Measurements from ENCODE around the gene COL1A1.
A peak's percentile ranks its signal among the peaks of the same experiment; 100 is the strongest.

The COL1A1 gene

DNA sequence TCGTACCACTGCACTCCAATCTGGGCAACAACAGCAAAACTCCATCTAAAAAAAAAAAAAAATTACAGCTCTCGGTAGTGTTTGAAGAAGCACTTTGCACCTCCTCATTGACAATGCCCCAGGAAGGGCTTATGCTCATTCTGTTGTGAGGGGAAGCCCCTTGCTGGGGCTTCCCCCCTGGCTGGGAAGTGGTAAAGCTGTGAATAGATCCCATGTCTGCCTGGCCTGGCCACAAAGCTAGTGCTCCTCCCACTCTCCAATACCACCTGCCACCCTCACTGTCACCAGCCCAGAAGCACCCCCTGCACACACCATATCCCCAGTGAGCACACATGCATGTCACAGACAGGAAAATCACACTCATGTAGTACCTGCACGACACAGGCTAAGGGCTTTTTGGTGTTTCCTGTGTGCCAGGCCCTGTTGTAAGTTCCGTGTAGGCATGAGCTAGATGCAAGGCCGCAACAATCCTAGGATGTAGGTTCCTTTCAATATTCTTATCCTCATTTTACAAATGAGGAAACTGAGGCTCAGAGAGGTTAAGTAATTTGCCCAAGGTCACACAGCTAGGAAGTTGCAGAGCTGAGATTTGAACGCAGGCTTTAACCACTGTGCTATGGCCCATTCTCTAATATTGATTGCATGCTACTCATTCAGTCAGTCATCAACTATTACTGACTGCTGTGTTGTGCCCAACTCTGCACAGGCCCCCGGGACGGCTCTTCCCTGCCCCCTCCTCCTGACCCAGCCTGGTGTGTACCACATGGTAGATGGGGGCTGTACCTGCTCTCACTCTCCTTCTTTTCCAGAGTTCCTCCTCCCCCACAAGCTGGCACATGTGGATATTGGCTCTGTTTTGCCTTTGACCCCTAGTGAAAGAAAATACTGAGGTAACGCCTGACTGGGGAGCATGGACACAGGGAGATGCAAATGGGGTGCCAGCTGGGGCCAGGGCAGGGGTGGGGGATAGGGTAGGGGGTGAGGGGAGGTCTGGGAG, 11.9 kb upstream of the COL1A1 start:
- DNase-seq (ENCODE audit: low read depth in 2 of 2), result no peak

DNA sequence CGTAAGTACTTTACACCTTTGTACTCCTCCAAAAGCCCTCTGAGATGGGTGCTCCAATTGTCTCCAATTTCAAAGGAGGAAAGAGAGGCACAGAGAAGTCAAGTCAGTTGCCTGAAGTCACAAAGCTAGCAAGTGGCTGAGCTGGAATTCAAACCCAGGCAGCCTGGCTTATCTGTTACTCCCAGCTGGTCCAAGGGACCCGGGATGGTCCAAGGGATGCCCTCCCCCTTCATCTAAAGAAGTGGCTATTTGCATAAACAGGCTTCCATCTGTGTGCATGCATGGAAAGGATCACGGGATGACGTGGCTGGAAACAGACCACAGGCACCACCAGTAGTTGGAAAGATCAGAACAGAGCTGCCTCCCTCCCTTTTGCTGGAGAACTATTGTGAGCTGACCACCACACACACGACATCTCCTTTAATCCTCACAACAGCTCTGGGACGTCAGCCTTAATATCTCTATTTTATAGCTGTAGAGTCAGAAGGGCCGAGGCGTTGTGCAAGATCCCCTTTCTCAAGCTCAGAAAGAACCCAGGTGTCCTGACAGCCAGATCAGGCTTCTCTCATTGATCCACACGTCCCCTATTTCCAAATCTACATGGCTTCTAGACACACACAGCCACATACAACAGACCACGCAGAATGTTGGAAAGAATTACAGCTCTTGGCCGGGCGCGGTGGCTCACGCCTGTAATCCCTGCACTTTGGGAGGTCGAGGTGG, 10.9 kb upstream of the COL1A1 start:
- DNase-seq (ENCODE audit: low read depth in 2 of 2), result no peak

DNA sequence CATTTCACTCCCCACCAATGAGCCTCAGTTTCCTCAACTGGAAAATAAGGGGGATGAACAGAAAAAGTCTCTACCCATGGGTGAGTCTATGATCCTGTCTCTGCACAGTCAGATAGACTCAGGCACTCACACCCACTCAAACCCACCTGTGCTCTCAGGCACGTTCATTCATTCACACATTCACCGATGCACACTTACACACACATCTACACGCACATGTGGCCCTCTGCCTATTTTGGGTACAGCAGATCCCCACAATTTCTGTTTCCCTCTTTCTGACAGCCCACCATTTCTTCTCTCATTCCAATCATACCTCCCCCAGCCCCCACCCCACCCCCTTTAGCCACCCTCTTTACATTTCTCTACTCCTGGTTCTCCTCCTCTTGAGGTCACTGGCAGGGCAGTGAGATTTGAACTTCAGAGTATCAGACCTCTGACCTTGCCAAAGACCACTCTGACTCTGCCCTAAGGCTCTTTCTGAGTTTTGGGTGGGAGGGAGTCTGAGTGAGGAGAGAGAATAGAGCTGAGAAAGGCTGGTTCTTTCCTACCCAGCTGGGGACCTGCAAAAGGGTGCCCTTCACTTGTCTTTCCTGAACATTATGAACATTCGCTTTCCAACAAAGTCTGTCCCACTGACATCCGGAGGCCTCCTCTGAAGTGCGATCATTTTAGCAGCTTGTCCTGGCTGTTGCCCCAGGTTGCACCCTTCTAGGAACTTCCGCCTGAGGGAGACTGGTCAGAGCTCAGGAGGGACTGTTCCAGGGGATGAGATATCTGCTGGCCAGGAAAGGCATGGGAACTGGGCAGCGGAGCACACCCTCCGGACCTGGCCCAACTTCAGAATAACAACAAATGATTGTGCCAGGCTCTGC, 10.1 kb upstream of the COL1A1 start:
- DNase-seq (ENCODE audit: low read depth in 2 of 2), result no peak

DNA sequence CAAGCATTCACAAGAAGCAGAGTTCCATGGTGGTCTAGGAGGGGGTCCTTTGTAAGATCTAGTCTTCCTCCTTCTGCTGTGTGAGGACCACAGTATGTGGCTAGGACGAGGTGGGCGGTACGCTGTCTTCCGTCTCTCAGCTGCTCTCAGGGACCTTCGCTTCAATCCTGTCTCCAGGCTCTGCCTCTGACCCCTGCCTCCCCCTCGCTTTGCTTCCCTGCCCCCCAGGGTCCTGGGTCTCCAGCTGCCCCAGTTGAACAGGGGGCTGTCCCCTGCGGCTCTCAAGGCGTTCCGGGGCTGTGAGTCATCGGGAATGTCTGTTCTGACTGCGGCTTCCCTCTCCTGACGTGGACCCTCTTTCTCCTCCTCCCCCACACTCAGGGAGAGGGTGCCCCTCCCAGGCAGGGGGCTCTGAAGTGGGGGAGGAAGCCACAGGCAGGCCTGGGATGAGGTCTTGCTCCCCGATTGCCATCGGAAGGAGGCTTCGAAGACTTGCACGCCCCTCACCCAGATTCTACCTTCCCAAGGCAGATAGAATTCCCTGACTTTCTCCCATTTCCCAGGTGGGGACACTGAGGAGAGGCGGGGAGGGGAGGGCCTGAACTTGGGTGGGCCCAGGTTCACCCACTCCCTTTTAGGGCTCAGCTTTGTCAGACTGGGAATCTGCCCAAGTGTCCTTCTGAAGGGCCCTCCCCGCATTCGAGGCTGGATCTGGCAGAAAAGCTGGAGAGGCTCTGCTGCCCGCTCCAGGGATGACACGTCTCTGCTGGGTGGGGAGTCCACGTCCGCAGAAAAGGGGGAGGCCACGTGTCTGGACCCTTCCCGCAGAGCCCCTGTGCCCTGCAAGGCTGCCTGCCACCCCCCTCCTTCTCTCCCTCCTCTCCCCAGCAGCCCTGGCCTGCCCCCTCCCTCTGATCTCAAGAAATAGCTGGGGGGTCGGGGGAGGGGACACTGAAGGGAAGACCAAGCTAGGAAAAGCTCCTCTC, 9.1 kb upstream of the COL1A1 start:
- DNase-seq (ENCODE audit: low read depth in 2 of 2), result no peak

DNA sequence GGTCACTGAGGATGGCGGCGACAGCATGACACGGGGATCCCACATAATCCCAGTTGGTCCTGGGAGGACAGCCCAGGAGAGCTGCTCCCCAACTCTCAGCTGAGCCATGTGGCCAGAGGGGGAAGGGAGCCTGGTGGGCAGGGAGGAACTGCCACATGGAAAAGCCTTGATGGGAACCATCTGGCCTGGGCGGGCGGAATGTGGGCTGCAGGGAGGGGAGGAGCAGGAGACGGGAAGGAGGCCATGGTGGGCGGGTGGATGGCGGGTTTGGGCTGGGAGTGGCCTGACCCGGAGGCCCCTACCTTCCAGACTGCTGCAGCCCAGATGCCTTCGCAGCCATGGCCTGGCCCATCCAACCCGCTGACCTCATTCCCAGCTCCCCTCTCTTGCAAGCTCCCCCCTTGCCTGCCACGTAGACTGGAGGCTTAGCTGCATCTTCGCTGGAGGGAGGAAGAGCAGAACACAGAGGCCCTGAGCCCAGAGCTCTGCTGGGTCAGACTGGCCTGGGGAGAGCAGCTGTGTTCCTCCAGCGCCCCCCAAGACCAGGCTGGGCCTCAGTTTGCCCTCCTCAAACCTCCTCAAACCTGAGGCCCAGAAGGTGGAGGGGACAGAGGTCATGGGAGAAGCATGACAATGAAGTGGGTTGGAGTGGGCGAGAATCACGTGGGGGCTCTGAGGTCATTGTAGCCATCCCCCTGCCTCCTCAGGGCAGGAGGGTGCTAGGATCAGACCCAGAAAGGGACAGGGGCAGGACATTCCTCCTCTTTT, 8.2 kb upstream of the COL1A1 start:
- no peak for DNase-seq (ENCODE audit: low read depth in 2 of 2)

DNA sequence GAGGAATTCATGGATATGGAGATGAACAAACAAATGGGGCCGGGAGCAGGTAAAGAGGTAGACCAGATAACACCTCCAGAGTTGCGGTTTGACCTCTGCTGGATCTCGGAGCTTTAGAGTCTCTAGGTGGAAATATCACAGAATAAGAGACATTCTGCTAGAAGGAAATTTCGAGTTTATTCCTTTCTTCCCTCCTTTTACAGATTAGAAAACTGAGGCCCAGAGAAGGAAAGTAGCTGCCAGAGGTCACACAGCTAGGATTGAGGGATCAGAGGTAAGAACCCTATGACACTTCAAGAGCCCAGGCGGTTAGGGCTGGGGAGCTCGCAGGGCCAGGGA, 7.7 kb upstream of the COL1A1 start:
- no peak for DNase-seq (ENCODE audit: low read depth in 2 of 2)

DNA sequence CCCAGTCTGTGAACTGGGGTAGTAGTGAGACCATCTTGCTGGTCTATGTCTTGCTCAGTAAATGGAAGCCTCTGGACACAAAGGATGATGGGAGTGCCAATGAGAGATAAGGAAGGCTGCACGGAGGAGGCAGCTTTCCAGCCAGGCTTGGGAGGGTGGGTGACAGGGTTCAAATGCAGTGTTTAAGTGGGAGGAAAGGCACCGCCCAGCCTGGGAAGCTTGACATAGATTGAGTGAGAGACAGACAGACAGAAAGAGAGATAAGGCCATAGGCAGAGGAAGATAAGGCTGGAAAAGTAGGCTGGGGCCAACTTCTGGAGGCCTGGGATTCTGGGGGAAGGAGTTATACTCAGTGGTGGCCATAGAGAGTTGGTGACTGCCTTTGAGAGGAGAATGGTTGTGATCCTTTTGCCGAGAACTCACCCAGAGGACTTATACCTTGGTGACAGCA, 7.2 kb upstream of the COL1A1 start:
- no peak for DNase-seq (ENCODE audit: low read depth in 2 of 2)

GRCh38 chr17:50207792-50208567, 6.5 kb upstream of the COL1A1 start:
- no peak for DNase-seq (ENCODE audit: low read depth in 2 of 2)

- DNase-seq (ENCODE audit: low read depth in 2 of 2), result no peak
Observed at GRCh38 chr17:50207315-50207714, 5.9 kb upstream of the COL1A1 start.

DNA sequence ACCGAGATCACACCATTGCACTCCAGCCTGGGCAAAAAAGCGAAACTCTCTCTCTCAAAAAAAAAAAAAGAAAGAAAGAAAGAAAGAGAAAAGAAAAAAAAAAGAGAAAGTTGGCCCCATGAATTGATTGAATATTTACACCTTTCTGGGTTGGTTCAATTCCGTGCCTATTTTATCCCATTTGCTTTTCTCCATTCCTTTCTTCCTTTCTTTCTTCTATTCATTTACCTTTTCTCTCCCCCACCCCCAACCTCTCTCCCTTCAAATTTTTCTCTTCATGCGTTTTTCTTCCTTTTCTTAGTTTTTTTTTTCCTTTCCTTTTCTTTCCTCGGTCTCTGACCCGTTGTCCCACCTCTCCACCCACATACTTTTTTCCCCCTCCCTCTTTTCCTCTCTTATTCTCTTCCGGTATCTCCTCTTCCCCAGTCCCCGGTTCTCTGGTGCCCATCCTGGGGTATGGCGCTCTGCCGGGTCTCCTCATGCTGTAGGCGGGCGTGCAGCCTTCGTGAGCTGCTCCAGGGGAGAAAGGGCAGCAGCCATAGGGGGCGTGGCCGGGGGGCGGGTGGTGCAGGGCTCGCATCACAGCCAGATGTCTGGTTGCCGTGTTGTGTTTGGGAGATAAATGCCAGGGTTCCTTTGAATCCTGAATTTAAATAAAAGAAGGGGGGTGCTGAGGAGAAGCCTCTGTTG, 5.3 kb upstream of the COL1A1 start:
- DNase-seq (ENCODE audit: low read depth in 2 of 2), result no peak

GRCh38 chr17:50205963-50206505, 4.6 kb upstream of the COL1A1 start:
- no peak for DNase-seq (ENCODE audit: low read depth in 2 of 2)

DNA sequence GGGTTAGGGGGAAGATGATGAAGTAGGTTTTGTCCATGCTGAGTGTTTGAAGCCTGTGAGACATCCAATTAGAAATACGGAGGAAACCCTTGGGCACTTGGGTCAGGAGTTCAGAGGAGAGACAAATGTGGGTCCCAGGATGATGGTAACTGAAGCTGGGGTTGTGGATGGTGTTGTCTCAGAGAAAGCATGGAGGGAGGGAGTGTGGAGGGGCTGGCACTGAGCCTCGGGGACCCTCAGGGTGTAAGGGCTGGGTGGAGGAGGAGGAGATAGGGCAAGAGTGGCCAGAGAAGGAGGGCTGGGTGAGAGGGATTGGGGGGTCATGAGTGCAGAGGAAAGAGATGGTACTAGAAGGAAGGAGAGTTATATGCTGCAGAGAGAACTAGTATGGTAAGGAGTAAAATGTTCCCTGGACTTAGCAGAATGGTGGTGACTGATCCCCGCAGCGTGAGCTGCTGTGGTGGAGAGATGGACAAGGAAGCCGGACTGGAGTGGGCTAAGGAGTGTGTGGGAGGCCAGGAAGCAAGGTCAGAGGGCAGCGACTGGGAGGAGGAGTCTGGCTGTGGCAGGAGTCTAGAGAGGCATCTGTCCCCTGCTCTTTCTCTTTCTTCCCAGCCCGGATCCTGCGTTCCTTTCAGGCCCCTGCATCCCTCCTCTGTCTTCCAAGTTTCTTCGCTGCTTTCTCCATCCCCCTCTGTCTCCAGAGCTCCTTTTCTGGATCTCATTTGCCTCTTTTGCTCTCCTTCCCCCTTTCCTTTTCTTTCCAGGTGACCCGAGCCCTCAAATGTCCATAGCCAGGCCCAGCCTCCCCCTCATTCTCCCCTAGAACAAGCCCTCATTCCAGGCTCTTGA, 3.9 kb upstream of the COL1A1 start:
- no peak for DNase-seq (ENCODE audit: low read depth in 2 of 2)

DNA sequence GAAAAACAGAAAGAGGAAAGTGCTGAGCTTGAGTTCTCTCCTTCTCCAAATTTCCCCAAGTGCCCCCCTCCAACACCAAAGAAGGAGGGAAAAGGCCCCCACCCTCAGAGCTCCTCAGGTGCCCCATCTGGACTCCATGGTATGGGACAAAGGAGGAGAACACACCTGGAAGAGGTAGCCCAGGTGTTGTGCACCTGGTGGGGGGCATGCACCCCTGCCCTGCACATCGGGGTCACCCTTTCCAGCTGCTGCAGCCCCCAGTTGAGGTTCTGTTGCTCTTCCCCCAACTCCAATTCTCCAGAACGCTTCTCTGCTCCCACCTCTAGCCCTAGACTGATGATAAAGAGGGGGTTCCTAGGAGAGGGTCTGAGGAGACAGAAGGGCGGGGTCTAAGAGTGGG, 3.0 kb upstream of the COL1A1 start:
- no peak for DNase-seq (ENCODE audit: low read depth in 2 of 2)

- DNase-seq (ENCODE audit: low read depth in 2 of 2), result no peak
Observed at GRCh38 chr17:50203604-50204345, 2.3 kb upstream of the COL1A1 start.

DNA sequence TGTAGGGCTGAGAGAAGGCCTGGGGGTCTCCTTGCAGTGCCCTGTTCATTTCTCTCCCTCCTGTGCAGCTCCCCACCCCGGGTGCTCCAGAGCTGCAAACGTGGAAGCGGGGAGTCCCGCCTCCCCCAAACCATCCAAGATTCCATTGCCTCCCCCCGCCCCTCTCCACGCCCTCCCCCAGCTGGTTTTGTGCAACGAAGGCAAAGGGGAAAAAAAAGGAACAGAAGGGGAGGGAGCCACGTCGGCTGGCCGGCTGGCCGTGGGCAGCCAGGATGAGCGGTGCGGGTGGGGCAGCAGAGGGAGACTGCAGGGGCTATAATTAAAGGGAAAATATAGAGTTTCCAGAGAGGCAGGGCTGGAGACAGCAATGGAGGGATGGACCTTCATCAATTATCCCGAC, 1.7 kb upstream of the COL1A1 start:
- no peak for DNase-seq (ENCODE audit: low read depth in 2 of 2)

- peak; percentile 44 to 57 for DNase-seq (ENCODE audit: low read depth in 2 of 2)
Observed at GRCh38 chr17:50200457-50201275, 765 bp downstream of the COL1A1 start.
